Osteoblast (primary cell): ENCODE measurements around the gene NAAA. TPM values are rescaled to one million over a fixed set of nuclear protein-coding genes. Genes with fewer than 3 reads are reported as not detected.
"Not testable (repeated sequence)": the region's sequence is repeated elsewhere in the genome, so short reads cannot be mapped to it uniquely, and the experiment has no call there.

ENCODE experiments used
- DNase-seq: peaks from one replicate; pipeline ENCODE4 v3.0.0; 2011; ENCODE audit warnings: low spot score, mixed read lengths; ENCODE audit not compliant: insufficient read length; ENCODE audit errors: missing footprints
- H2AFZ ChIP-seq: 2 replicates; pipeline ENCODE4 v1.6.0; 2011; ENCODE audit warnings: mild to moderate bottlenecking, low read length
- H3K27ac ChIP-seq: 2 replicates; pipeline ENCODE4 v1.5.1; 2011; ENCODE audit warnings: mild to moderate bottlenecking, low read depth, low read length, moderate library complexity
- H3K27me3 ChIP-seq: 2 replicates; pipeline ENCODE4 v1.6.0; 2012; ENCODE audit warnings: mild to moderate bottlenecking, control low read depth, inconsistent platforms, low read length, moderate library complexity; ENCODE audit not compliant: insufficient read depth
- H3K36me3 ChIP-seq: 2 replicates; pipeline ENCODE4 v1.5.1; 2011; ENCODE audit warnings: mild to moderate bottlenecking, low read length, control low read depth, moderate library complexity; ENCODE audit not compliant: insufficient read depth
- H3K4me1 ChIP-seq: 2 replicates; pipeline ENCODE4 v1.5.1; 2011; ENCODE audit warnings: mild to moderate bottlenecking, low read length, control low read depth, moderate library complexity; ENCODE audit not compliant: insufficient read depth
- H3K4me2 ChIP-seq: 2 replicates; pipeline ENCODE4 v1.6.0; 2011; ENCODE audit warnings: mild to moderate bottlenecking, low read length; ENCODE audit not compliant: insufficient read depth
- H3K4me3 ChIP-seq: fragments of 200-600 bp; sonication (generic); 3 replicates; pipeline ENCODE4 v1.5.1; 2012; ENCODE audit warnings: mild to moderate bottlenecking, low read length, inconsistent platforms; ENCODE audit not compliant: insufficient read depth
- H3K79me2 ChIP-seq: 2 replicates; pipeline ENCODE4 v1.6.0; 2012; ENCODE audit warnings: mild to moderate bottlenecking, low read length, control low read depth, inconsistent platforms; ENCODE audit not compliant: insufficient read depth
- H3K9me3 ChIP-seq: 2 replicates; pipeline ENCODE4 v1.5.1; 2011; ENCODE audit warnings: low read depth, low read length, control low read depth
- H4K20me1 ChIP-seq: 2 replicates; pipeline ENCODE4 v1.6.0; 2012; ENCODE audit warnings: mild to moderate bottlenecking, low read length, control low read depth; ENCODE audit not compliant: insufficient read depth
- CTCF ChIP-seq: IDR thresholded peaks from 2 replicates; pipeline ENCODE4 v1.5.1; 2011; ENCODE audit warnings: mild to moderate bottlenecking, low read depth, low read length, moderate library complexity; ENCODE audit errors: extremely low read depth
- total RNA-seq: library from RNA; depleted of rRNA; stranded (reverse); fragments of >200 nt; gene quantifications from 2 replicates; pipeline ENCODE4 v1.2.3, GENCODE V29; 2012

NAAA gene
- total RNA-seq, 1 donor, result 27.9 TPM

DNA sequence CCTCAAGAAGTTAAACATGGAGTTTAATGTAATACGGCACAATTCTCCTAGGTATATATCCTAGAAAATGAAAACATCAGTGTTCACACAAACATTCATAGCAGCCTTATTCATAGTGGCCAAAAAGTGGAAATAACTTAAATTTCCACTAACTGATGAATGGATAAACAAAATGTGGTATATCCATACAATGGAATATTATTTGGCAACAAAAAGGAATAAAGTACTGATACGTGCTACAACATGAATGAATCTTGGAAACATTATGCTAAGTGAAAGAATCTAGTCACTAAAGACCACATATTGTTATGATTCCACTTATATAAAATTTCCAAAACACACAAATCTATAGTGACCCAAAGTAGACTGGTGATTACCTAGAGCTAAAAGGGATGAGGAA is 35.4 kb upstream of the NAAA start:
- DNase-seq, result no peak
- Histone ChIP-seq H3K4me1 (no peaks in the 10 kb centered on the region), H3K4me3 (no peak overlapping the region), H2AFZ (no peak overlapping the region), H3K79me2 (peaks cover 8% of the 10 kb centered on the region), H3K4me2 (no peak overlapping the region), H3K9me3 (no peaks in the 10 kb centered on the region), H3K36me3 (peaks cover 80% of the 10 kb centered on the region), H3K27me3 (no peaks in the 10 kb centered on the region), H3K27ac (no peak overlapping the region), H4K20me1 (peaks cover 6% of the 10 kb centered on the region)
- no peak for TF ChIP-seq CTCF

- H3K4me1 ChIP-seq, result no peaks in the 10 kb centered on the region
- H3K9me3 ChIP-seq, result no peaks in the 10 kb centered on the region
- H4K20me1 ChIP-seq, result no peaks in the 10 kb centered on the region
- H3K4me3 ChIP-seq, result no peak overlapping the region
- no peak for DNase-seq
- TF ChIP-seq CTCF, result no peak
- H3K79me2 ChIP-seq, result no peaks in the 10 kb centered on the region
- no peak overlapping the region for H3K27ac ChIP-seq
- no peak overlapping the region for H2AFZ ChIP-seq
- H3K4me2 ChIP-seq, result no peak overlapping the region
- peaks cover 87% of the 10 kb centered on the region for H3K36me3 ChIP-seq
- no peaks in the 10 kb centered on the region for H3K27me3 ChIP-seq
These were observed 33.0 kb upstream of the NAAA start for GRCh38 chr4:75973766-75974165.

- Histone ChIP-seq H3K4me3 (no peak overlapping the region), H3K27me3 (no peaks in the 10 kb centered on the region), H3K79me2 (no peaks in the 10 kb centered on the region), H2AFZ (no peak overlapping the region), H3K9me3 (no peaks in the 10 kb centered on the region), H3K4me2 (no peak overlapping the region), H3K27ac (no peak overlapping the region), H3K36me3 (peaks cover 86% of the 10 kb centered on the region), H4K20me1 (no peaks in the 10 kb centered on the region), H3K4me1 (no peaks in the 10 kb centered on the region)
- no peak for DNase-seq
- TF ChIP-seq CTCF, result no peak
These were observed 27.3 kb upstream of the NAAA start for GRCh38 chr4:75968084-75968483.

GRCh38 chr4:75963558-75963957 is 22.7 kb upstream of the NAAA start:
- Histone ChIP-seq H3K4me2 (no peak overlapping the region), H3K4me1 (no peaks in the 10 kb centered on the region), H3K79me2 (no peaks in the 10 kb centered on the region), H3K4me3 (no peak overlapping the region), H3K27ac (no peak overlapping the region), H3K9me3 (no peaks in the 10 kb centered on the region), H2AFZ (no peak overlapping the region), H4K20me1 (no peaks in the 10 kb centered on the region), H3K36me3 (peaks cover 74% of the 10 kb centered on the region), H3K27me3 (no peaks in the 10 kb centered on the region)
- TF ChIP-seq CTCF, result no peak
- no peak for DNase-seq

DNA sequence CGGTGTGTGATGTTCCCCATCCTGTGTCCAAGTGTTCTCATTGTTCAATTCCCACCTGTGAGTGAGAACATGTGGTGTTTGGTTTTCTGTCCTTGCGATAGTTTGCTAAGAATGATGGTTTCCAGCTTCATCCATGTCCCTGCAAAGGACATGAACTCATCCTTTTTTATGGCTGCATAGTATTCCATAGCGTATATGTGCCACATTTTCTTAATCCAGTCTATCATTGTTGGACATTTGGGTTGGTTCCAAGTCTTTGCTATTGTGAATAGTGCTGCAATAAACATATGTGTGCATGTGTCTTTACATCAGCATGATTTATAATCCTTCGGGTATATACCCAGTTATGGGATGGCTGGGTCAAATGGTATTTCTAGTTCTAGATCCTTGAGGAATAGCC is 21.3 kb upstream of the NAAA start:
- H3K9me3 ChIP-seq, H4K20me1 ChIP-seq, DNase-seq, H3K4me2 ChIP-seq, H3K4me1 ChIP-seq, H3K27me3 ChIP-seq, H2AFZ ChIP-seq, H3K27ac ChIP-seq, H3K79me2 ChIP-seq, H3K4me3 ChIP-seq: not testable (repeated sequence)
- peaks cover 71% of the 10 kb centered on the region for H3K36me3 ChIP-seq

GRCh38 chr4:75958546-75958945 is 17.7 kb upstream of the NAAA start:
- not testable (repeated sequence) for H2AFZ ChIP-seq, H3K27ac ChIP-seq, DNase-seq, H4K20me1 ChIP-seq, H3K4me1 ChIP-seq, H3K9me3 ChIP-seq, H3K4me2 ChIP-seq, H3K79me2 ChIP-seq, H3K4me3 ChIP-seq, H3K27me3 ChIP-seq
- peaks cover 68% of the 10 kb centered on the region for H3K36me3 ChIP-seq
